GM12873 (cell line): ENCODE results near the gene MTIF2.

Experiments
- TF ChIP-seq, protein P1 (sequence below): IDR thresholded peaks from 2 replicates; pipeline ENCODE4 v1.5.1; 2012; ENCODE audit warnings: low read depth, mild to moderate bottlenecking, moderate library complexity, low read length, control low read depth; ENCODE audit not compliant: insufficient read depth; ENCODE audit errors: missing control alignments

MTIF2 gene

DNA sequence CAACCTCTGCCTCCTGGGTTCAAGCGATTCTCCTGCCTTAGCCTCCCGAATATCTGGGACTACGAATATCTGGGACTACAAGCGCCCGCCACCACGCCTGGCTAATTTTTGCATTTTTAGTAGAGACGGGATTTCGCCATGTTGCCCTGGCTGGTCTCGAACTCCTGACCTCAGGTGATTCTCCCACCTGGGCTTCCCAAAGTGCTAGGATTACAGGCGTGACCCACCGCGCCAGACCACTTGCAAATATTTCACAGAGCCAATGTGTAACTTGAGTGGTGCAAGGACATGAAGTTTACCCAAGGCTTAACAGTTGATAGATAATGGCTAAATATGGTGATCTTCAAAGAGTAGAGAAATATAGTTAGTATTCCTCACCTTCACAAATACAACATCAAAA lies 14.1 kb upstream of the MTIF2 start:
- TF ChIP-seq, protein P1, sequence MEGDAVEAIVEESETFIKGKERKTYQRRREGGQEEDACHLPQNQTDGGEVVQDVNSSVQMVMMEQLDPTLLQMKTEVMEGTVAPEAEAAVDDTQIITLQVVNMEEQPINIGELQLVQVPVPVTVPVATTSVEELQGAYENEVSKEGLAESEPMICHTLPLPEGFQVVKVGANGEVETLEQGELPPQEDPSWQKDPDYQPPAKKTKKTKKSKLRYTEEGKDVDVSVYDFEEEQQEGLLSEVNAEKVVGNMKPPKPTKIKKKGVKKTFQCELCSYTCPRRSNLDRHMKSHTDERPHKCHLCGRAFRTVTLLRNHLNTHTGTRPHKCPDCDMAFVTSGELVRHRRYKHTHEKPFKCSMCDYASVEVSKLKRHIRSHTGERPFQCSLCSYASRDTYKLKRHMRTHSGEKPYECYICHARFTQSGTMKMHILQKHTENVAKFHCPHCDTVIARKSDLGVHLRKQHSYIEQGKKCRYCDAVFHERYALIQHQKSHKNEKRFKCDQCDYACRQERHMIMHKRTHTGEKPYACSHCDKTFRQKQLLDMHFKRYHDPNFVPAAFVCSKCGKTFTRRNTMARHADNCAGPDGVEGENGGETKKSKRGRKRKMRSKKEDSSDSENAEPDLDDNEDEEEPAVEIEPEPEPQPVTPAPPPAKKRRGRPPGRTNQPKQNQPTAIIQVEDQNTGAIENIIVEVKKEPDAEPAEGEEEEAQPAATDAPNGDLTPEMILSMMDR = no peak

DNA sequence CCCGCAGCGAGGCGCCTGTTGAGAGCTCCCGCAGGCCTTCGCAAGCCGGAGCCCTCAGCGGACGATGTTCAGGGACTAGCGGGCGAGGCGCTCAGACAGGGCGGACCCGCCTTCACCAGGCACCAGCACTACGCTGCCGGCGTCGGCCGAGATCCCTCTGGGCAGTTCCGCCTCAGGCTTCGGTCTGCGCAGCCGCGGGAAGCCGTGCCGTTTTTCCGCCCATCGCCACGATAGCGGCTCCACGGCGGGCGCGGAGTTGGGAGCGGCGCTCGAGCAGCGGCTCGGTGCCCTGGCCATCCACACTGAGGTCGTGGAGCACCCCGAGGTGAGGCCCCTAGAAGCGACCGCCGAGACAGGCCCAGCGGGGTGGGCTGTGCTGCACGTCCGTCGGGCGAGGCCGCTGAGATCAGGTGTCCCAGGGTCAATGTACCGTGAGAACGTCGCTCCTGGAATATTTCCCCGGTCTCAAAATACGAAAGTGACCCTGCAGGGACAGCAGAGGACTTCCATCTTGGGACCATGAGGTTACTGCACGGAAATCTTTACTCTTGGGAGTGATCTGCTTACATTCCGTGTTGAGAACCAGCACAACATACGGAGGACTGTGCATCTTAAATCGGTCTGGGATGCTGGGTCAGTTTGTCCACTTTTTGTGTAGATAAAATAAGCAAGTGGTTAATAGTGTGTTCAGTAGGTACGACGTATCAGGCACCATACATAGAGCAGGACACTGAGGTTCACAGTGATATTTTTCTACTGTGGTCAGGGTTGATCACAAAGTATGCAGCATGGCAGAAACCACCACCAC lies 13.3 kb upstream of the MTIF2 start:
- TF ChIP-seq, protein P1 = no peak

DNA sequence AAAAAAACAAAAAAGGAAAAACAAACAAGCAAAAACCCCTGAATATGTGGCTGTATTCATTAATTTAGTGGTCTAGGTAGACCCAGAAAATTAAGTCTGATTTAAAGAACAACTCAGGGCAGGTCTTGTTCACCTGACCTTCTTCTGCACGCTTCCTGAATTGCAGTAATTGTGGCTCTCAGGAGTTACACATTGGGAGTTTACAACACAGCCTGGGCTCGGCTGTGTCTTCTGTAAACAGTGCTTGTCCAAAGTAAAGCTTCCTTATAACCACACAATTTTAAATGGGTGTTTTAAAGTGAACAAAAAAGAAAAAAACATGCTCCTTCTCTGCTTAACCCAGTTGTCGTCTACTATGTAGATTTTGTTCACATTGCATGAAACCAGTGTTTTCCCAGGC lies 8.3 kb upstream of the MTIF2 start:
- TF ChIP-seq, protein P1 = no peak

DNA sequence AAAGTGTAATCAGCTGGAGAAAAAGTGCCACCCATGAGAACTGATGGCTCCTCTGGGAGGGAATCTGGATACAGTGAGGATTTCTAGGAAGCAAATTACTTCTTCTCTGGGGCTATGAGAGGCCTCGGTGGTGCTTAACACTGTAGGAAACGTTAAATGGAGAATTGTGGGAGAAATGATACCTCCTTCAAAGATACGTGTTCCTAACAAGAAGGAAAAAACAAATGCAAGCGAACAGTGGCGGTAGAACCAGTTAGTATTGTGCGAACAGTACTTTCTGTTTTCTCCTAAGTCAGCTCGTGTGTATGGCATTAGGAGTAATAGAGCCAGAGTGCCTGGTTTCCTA lies 587 bp upstream of the MTIF2 start:
- TF ChIP-seq, protein P1 = no peak

DNA sequence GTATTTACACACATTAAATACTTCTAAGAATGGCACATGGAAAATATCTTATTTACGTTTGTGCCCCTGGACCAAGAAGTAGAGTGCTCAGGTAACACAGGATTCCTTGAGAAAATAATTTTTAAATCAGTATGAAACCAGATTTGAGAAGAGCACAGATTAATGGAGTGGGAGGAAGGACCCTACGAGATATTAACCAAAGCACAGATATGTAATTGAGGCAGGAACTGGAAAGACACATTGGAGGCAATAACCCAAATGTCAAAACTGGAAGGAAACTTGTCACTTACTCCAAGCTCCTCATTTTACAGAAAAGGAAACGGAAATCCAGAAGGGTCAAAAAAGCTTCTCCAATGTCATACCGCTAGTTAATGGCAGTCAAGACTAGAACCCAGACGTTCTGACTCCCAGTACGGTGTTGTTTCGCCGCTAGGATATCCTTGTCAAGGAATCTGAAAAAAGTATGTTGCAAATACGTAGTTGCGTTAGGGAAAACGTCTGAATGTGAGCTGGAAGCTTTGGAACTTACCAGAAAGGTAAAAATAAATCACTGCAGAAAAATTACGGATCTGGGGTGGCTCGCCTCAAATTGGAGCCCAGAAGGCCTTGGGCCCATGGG lies 634 bp downstream of the MTIF2 start:
- TF ChIP-seq, protein P1 = no peak

DNA sequence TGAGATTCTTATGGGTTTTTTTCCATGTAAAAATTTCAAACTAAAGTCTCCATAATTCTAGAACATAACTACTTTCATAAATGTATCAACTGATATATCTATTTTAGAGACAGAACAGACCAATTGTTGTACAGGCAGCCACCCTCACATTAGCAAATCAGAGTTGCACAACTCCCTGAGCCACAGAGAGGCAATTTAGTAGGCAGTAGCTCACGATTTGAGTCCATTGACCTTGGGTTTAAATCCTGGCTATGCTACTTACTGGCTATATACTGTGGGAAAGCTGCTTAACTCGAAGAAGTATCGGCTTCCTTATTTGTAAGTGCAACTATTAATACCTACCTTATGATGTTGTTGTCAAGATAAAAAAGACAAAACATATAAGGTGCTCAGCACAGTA lies 16.2 kb downstream of the MTIF2 start:
- TF ChIP-seq, protein P1 = no peak

DNA sequence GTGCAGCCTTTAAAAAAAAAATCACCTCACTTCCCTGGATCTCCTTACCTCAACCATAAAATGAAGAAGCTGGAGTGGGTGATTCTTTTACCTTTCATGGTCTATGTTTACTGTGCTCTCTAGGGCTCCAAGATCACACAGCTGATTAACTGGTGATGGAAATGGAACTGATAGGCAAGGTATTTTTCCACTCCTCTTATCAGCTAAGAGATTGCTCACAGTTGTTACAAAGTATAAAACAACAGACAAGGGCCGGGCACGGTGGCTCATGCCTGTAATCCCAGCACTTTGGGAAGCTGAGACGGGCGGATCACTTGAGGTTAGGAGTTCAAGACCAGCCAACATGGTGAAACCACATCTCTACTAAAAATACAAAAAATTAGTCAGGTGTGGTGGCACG lies 22.0 kb downstream of the MTIF2 start:
- TF ChIP-seq, protein P1 = no peak
